Retina (tissue), 1 donor: Measurements from ENCODE around the gene ZDHHC11.
"Not testable (repeated sequence)": the region's sequence is repeated elsewhere in the genome, so short reads cannot be mapped to it uniquely, and the experiment has no call there.

ENCODE experiments used
- DNase-seq: peaks from one replicate; pipeline ENCODE4 v3.0.0-alpha.2; 2016

The ZDHHC11 gene

GRCh38 chr5:774304-774703, 76.5 kb downstream of the ZDHHC11 start:
- not testable (repeated sequence) for DNase-seq

GRCh38 chr5:773517-774264, 77.1 kb downstream of the ZDHHC11 start:
- DNase-seq, result no peak

- peak; percentile 28 for DNase-seq
These were observed 77.9 kb downstream of the ZDHHC11 start for GRCh38 chr5:772931-773330.

- DNase-seq, result not testable (repeated sequence)
These were observed 78.3 kb downstream of the ZDHHC11 start for GRCh38 chr5:772547-772890.

- DNase-seq, result peak; percentile 17
These were observed 78.8 kb downstream of the ZDHHC11 start for GRCh38 chr5:771841-772546.

- not testable (repeated sequence) for DNase-seq
These were observed 79.6 kb downstream of the ZDHHC11 start for GRCh38 chr5:771087-771781.

GRCh38 chr5:770585-770984, 80.2 kb downstream of the ZDHHC11 start:
- DNase-seq, result not testable (repeated sequence)

GRCh38 chr5:769485-770145, 81.2 kb downstream of the ZDHHC11 start:
- not testable (repeated sequence) for DNase-seq

GRCh38 chr5:766666-767431, 83.9 kb downstream of the ZDHHC11 start:
- no peak for DNase-seq

GRCh38 chr5:765948-766631, 84.7 kb downstream of the ZDHHC11 start:
- no peak for DNase-seq

GRCh38 chr5:763998-764781, 86.6 kb downstream of the ZDHHC11 start:
- DNase-seq, result no peak

- DNase-seq, result no peak
These were observed 87.4 kb downstream of the ZDHHC11 start for GRCh38 chr5:763397-763796.

GRCh38 chr5:762996-763395, 87.8 kb downstream of the ZDHHC11 start:
- DNase-seq, result not testable (repeated sequence)

- DNase-seq, result peak; percentile 42
These were observed 88.7 kb downstream of the ZDHHC11 start for GRCh38 chr5:761854-762710.

GRCh38 chr5:761059-761771, 89.6 kb downstream of the ZDHHC11 start:
- peak; percentile 2 for DNase-seq

GRCh38 chr5:760363-761058, 90.3 kb downstream of the ZDHHC11 start:
- peak; percentile 17 for DNase-seq

- no peak for DNase-seq
These were observed 90.9 kb downstream of the ZDHHC11 start for GRCh38 chr5:759781-760362.

GRCh38 chr5:759111-759751, 91.6 kb downstream of the ZDHHC11 start:
- peak; percentile 84 for DNase-seq
